ENCODE results near the gene RIN1.
"Not testable (repeated sequence)": the region's sequence is repeated elsewhere in the genome, so short reads cannot be mapped to it uniquely, and the experiment has no call there.

The RIN1 gene

DNA sequence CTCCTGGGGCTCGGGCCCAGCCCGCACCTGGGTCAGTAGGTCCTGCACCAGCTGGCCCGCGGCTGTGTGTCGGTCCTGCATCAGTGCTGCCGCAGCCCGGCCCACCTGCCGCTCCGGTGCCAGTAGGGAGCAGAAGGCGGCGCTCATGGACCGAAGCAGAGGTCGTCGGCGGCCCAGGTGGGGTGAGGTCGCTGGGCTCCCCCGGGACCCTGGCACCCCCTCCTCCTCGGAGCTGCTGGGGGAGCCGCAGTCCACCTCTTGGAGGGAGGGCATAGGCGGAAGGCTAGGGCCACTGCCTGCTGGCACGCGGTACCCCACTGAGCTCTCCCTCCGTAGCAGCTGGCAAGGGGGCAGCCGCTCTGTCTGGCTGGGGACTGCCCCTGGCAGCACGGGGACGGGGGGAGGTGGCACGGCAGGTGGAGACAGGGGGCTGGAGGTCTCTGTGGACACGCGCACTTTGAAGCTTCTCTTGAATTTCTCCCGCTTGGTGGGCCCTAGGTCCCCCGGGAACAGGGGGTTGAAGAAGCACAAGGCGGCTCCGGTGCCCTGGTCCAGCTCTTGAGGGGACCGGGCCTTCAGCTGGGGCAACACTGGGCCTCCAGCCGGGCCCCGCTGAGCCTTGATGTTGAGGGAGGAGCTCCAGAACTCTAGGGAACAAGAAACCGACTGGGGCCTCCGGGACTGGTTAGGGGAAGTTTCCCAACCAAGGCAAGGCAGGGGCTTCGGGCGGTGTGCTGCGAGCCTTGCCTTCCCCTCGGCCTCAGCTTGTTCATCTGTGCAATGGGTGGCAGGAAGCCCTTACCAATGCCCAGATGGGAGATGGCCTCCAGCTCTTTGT lies 1.4 kb downstream of the RIN1 start:
- DNase-seq: peak; percentile 69 to 72

DNA sequence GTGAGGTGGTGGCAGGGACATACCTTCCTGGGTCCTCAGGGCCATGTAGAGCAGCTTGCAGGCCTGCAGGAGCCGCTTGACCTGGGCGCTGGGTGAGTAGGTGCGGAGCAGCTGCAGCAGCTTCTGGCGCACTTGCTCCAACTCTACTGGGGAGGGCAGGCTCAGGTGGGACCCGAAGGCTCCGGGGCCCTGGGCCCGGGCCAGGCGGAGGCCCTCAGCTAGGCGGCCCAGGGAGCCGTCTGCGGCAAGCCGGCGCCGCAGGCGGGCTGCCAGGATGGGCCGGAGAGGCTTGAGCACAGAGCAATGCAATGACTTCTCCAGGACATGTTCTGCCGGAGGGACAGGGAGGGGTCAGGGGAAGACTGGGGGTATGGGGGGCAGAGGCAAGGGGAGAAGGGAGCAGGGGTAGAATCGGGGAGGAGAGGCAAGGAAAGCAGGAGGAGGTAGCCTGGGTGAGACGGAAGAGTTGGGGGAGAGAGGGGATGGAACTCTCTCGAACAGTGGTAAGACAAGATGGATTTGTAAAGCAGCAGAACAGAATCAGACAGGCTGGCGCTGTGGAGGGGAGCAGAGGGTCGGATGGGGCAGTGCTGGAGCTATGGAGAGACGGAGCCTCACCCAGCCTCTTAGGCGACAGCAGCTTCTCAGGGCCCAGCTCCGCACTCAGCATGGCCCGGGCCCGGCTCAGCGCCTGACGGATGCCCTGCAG lies 2.2 kb downstream of the RIN1 start:
- DNase-seq: no peak

DNA sequence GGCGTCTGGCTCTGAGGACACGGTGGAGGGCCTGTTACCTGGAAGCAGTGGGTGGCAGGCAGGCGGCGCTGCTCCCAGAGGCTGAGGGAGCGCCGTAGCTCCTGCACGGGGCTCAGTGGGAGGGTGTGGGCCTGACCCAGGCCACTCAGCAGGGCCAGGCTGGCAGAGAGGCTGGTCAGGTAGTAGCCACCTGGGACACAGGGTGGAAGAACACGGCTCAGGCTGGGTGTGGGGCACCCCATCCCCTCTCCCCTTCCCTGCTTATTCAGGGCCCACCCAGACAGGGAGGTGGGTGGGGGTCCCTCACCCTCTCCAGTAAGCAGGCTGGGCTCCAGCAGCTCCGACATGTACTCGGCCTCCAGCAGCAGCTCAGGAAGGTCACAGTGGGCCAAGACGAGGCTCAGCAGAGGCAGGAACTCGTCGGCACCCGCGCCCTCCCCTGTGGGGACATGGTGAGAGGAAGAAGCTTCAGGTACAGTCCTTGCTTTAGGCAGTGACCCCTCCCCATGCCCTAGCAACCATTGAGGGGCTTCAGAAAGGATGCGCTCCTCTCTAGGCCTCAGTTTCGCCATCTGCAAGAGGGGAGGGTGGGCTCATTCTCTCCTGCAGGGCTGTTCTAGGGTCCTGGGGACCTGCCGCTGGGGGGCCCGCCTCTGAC lies 2.9 kb downstream of the RIN1 start:
- no peak for DNase-seq

DNA sequence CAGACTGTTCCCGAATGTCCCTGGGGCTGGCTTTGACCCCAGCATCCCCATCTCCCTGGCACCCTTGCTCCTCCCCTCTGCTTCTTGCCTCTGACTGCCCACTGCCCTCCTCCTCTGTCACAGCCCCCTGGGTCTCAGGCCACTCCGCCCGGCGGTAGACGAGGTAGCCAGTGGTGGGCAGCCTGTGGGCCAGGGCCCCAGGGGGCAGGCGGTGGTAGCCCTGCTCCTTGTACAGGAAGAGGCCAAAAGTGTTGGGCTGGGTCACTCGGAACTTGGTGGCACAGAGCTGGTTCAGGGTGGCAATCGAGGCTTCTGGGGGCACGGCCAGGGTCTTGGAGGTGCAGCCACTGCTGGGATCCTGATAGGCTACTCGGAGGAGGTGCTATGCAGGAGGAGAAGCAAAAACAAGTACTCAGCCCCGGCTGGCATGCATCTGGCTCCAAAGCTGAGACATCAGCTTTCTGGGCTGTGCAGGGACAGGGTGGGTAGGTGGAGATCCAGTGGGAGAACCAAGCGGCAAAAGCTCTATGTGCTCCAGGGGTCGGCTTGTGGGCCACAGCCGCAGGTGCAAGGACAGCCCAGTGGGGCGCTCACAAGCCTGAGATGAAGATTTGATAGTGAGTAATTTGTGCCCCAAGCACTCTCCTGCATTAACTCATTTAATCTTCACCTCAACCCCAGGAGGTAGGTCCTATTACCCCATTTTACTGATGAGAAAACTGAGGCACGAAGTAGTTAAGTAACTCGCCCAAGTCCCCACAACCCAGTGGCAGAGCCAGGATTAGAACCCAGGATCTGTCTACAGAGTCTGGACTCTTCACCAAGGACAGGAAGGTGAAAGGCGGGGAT lies 3.6 kb downstream of the RIN1 start:
- DNase-seq: no peak

DNA sequence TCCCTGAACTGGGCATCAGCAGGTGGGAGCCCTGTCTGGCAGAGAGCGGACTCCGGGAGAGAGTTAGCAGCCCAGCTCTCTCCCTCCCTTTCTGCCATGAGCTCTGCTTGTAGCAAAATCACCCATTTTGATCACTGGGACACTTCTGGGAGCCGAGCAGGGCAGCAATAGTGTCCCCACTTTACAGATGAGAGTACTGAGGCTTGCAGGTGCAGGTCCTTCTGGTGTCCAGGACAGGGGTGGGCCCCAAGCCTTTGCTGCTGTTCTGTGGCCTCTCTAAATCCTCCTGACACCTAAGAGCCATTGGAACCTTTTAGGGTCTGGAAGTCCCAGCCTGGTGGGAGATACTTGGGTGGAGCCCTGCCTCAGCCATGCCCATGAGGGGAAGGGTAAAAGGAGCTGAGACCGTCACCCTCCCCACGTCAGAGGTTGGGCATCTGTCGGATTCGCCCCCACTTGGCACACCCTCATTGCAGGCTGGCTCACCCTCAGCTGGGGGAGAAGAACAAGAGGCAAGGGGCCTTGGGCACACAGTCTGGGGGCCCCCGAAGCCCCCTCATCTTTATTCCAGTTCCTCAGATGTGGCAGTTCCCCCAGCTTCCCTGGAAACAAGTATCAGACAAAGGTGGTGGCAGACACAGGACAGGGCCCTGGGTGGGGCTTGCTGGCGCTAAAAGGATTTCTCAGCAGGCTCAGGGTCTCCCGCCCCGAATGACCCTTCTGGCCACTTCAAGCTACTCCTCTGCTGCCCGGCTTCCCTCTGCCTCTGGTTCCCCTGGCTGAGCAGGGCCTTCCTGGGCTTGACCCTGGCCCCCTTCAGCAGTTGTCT lies 4.5 kb downstream of the RIN1 start:
- no peak for DNase-seq

DNA sequence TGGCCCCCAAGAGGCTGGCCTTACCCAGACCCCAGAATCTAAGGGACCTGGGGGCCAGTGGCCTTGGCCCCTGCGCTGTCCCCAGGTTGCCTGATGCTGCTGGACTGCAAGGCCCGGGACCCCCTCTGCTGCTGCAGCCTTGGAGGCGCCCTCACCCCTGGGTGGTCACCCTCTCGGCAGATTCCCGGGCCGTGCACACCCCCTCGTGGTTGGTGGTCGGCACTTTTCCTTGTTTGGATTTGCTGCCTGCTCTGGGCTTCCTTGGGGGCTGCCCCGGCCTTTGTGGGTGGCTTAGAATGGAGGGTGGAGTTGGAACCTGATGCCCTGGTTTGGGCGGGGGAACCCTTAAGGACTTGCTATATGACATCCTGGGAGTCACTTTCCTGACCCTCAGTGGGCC lies 5.3 kb downstream of the RIN1 start:
- DNase-seq: no peak

DNA sequence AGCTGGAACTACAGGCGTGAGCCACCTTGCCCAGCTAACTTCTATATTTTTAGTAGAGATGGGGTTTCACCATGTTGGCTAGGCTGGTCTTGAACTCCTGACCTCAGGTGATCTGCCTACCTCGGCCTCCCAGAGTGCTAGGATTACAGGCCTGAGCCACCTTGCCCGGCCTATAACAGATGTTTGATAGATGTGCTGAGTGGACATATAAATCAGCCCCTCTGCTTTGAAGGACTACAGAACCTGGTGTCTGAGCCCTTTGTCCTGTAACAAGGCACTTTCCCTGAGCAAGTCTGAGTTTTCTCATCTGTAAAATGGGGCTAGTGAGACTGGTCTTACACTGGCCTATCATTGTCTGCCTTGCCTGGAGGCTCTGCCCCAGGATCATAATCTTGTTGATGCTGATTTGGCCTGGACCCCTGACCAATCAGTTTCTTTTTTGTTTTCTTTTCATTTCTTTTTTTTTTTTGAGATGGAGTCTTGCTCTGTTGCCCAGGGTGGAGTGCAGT lies 7.0 kb downstream of the RIN1 start:
- DNase-seq: no peak

DNA sequence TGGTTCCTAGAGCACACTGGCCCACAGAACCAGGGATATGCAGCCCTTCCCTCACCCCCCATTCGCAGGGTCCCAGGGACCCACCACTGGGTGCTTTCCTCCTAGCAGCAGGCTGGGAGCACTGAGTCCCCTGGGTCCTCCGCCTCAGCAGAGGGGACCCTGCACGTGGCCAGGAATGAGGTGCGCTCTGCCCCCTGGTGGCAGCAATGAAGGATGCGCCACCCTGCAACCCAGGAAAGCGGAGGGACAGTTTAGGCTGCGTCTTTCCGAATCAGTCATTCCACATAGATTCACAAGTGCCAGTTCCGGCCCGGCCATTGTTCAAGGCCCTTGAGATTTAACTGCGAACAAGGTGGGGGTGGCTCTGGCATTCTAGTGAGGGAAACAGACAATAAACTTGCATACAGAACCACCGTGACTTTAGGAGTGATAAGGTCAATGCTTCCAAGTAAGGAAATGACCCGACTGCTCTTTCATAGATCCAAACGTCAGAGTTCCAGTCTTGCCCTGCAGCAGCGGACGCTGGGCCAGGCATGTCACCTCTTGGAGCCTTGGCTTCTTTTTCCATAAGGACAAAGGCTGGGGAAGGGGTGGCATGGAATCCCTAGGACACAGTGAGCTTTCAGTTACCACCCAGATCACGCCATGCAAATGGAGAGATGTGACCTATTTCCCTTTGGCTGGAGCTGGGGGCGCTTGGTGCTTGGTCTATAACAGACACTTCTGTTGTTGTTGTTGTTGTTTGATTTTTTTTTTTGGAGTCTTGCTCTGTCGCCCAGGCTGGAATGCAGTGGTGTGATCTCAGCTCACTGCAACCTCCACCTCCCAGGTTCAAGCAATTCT lies 7.7 kb downstream of the RIN1 start:
- DNase-seq: peak; percentile 77 to 84

DNA sequence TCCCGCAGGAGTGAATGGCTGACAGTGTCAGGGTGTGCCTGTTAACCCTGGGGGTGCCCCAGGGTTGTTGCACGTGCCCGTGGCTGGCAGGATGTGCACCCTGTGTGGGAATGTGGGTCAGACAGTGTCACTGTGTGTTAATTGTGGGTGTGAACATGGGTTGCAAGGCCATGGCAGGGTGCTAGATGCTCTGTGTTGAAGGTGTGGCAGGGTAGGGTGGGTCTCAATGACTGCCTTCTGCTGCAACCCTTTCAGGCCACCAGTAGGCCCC lies 8.3 kb downstream of the RIN1 start:
- no peak for DNase-seq

DNA sequence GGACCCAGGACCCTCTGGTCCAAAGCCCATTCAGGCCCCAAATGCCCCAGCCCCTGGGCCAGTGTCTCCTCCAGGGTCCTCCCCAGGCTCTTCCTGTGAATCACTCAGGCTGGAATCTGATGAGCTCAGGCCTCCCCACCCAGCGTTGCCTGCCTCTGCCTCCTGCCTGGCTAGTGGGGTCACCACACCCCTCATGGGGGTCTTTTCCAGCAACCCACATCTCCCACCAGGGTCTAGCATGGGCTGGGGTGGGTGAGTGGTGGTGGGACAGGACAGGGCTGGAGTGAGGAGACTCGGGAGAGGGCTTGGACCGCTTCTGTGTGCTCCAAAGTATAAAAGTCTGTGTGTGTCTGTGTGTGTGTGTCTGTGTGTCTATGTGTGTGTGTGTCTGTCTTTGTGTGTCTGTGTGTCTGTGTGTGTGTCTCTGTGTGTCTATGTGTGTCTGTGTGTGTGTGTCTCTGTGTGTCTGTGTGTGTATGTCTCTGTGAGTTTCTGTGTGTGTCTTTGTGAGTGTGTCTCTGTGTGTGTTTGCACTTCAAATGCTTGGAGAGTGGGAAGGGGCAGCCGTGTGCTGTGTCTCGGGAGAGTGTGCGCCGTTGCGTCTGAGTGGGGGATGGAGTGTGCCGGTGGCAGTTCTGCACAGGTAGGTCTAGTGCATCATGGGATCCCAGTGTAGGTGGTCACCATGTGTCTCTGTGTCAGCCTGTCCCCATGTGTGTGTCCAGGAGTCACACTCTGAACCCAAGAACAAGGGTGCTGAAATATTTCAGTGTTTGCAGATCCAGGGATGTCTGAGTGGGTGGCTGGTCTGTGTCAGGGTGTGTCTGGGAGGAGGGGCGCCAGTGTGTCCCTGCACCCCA lies 8.8 kb downstream of the RIN1 start:
- no peak for DNase-seq

DNA sequence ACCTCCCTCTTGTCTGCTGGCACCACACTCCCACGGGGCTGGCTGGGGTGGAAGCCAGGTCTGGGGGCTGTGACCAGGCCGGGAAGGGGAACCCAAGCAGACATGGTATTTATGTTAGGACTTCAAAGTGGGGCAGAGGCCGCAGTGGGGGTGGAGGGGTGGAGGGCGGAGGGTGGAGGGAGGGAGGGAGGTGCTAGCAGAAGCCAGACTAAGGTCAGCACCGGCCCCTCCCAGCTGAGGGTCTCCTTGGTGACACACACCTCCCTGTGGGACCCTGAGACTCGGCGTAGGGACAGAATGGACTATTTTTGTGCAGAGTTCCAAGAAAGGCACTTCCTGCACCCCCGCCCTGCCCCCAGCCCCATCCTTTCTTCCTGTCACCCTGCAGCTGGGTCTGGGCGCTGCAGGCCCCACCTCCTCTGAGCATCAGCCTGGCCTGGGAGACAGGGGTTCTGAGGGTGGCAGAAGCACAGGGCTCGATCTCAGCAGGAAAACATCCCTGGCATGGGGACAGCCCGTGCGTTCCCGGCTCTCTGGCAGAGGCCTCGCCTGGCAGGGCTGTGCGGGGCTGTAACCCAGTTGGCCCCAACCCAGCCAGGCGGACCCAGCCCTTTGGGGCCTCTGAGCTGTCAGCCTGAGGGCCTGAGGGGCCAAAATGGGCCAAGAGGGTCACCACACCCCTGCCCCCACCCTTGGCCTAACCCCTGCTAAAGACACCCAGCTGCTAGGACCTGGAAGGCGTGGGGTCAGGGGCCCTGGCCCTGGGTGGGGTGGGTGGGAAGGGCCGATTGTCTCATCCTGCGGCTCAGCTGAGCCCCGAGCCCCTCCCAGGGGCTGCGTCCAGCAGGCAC lies 9.7 kb downstream of the RIN1 start:
- DNase-seq: no peak

DNA sequence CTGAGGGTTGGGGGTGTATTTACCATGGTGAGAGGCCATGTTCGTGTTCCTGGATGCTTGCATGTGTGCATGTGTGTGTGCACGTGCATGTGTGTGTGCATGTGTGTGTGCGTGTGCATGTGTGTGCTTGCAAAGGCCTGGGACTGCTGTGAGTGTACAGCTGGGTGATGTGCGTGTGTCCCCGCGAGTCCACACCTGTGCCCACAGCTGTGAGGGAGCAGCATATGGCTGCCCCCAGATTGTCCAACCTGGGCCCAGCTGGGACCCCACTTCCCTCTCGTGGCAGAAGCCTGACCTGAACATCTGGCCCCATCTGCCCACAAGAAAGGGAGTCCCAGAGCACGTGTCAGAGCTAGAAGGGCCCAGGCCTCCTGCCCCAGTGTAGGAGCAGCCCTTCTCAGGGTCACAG lies 11.0 kb downstream of the RIN1 start:
- no peak for DNase-seq

DNA sequence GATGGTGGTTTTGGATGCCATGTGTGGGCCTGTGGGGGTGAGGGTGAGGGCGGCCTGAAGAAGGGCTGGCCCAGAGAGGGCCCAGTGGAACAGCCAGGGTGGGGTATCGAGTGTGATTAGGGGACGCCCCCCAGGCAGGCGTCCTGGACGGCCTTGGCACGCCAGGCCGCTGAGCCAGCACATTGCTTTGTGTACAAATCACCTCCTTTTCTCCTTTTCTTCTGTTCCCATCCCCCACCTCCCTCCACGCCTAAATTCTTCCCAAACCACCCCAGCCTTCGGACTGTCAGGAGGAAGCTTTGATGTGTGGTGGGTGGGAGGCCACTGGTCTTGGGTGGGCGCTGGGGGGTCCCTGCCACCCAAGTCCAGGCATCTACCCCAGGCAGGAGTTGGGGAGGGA lies 11.6 kb downstream of the RIN1 start:
- no peak for DNase-seq

DNA sequence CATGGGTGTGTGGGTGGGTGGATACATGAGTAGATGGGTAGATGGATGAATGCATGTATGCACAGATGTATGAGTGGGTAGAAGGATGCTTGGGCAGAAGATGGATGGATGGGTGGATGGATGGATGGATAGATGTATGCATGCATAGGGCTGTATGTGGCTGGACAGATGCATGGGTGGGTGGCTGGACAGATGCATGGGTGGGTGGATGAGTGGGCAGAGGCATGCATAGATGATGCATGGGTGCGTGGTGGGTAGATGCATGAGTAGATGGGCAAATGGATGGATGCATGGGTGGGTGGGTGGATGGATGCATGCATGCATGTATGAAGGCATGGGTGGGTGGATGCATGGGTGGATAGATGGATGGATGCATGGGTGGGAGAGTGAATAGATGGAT lies 12.6 kb downstream of the RIN1 start:
- no peak for DNase-seq

DNA sequence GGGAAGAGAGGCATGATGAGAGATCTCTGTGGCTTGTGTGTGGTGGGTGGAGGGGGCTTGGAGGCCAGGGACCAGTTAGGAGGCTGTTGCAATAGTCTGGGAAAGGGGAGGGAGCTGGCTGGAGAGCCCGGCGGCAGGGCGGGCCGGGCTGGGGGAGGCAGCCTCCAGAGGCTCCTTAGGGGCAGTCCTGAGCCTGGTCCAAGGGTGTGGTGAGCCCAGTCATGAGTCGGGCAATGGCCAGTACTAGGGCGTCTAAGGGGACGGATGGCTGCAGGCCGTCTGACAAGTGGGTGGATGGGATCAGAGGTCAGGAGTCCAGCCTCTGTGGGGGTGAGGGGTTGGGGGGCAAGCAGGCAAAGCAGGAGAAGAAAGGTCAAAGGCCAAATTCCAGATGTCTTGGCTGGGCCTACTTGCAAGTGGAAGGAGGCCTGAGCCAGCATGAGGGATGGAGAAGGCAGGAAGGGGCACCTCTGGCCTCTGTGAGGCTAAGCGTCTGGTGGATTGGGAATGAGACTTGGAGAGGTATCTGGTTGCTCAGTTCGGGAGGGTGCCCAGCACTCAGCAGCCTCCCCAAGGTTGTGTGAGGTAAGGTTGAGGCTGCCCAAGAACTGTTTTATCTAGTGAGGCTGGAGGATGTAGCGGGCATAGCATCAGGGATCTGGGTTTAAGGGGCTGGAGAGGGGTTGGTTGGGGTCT lies 13.4 kb downstream of the RIN1 start:
- no peak for DNase-seq

DNA sequence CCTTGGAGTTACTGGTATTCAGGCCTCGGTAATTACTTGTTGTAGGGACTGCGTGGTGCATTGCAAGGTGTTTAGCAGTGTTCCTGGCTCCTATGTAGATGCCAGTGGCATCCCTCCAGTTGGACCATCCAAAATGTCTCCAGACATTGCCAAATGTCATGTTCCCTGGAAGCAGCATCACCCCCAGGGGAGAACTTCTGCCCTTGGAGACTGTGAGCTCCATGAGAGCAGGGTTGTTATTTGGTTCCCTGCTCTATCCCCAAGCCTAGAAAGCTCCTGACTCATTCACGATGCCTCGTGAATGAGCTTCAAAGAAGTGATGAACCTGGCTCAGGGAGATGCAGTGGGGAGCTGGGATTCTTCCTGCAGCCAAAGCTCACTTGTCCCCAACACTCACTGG lies 14.6 kb downstream of the RIN1 start:
- no peak for DNase-seq

DNA sequence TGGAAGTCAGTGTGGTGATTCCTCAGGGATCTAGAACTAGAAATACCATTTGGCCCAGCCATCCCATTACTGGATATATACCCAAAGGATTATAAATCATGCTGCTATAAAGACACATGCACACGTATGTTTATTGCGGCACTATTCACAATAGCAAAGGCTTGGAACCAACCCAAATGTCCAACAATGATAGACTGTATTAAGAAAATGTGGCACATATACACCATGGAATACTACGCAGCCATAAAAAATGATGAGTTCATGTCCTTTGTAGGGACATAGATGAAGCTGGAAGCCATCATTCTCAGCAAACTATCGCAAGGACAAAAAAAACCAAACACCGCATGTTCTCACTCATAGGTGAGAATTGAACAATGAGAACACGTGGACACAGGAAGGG lies 15.5 kb downstream of the RIN1 start:
- DNase-seq: not testable (repeated sequence)

DNA sequence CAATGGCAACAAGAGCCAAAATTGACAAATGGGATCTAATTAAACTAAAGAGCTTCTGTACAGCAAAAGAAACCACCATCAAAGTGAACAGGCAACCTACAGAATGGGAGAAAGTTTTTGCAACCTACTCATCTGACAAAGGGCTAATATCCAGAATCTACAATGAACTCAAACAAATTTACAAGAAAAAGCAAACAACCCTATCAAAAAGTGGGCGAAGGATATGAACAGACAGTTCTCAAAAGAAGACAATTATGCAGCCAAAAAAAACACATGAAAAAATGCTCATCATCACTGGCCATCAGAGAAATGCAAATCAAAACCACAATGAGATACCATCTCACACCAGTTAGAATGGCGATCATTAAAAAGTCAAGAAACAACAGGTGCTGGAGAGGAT lies 15.9 kb downstream of the RIN1 start:
- not testable (repeated sequence) for DNase-seq

DNA sequence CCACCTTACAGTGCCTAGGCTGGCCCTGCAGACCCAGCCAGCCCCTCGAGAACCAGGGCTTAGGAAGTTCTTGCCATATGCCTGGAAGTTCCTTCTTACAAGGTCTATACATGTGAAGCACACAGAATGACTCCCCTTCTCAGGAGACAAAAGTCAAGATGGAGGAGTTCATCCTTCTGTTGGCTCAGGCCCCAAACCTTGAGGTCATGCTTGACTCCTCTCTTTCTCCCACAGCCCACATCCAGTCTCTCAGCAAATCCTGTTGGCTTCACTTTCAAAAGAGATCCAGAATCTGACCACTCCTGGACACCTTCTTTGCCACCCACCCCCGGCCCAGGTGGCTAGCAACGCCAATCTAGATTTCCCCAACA lies 17.6 kb downstream of the RIN1 start:
- DNase-seq: no peak
